Suprapubic skin (tissue), 4 donors: ENCODE measurements around the gene TOX3. TPM values are rescaled to one million over a fixed set of nuclear protein-coding genes. Genes with fewer than 3 reads are reported as not detected.
A peak's percentile ranks its signal among the peaks of the same experiment; 100 is the strongest.

Experiments used
- DNase-seq, 2 donors: peaks; one replicate each; pipeline ENCODE4 v3.0.0-alpha.2; 2019; ENCODE audit warnings: low spot score in 2 of 2
- H3K27ac ChIP-seq: fragments of 200-600 bp; sonication (generic); one replicate; pipeline ENCODE4 v1.5.1; 2019
- H3K27me3 ChIP-seq: fragments of 200-600 bp; sonication (generic); one replicate; pipeline ENCODE4 v1.5.1; 2019
- H3K36me3 ChIP-seq: fragments of 200-600 bp; sonication (generic); one replicate; pipeline ENCODE4 v1.5.1; 2019
- H3K4me1 ChIP-seq: fragments of 200-600 bp; sonication (generic); one replicate; pipeline ENCODE4 v1.5.1; 2019
- H3K4me3 ChIP-seq: fragments of 200-600 bp; sonication (generic); one replicate; pipeline ENCODE4 v1.5.1; 2019; ENCODE audit warnings: mild to moderate bottlenecking
- H3K9me3 ChIP-seq: fragments of 200-600 bp; sonication (generic); one replicate; pipeline ENCODE4 v1.5.1; 2019
- CTCF ChIP-seq, 2 donors: fragments of 200-600 bp in 1 of 2; fragments of 450-650 bp in 1 of 2; sonication (generic) in 1 of 2; IDR thresholded peaks; one replicate each; pipeline ENCODE4 v1.5.1; 2016 to 2019; ENCODE audit warnings: antibody characterized with exemption in 2 of 2, mild to moderate bottlenecking in 1 of 2, moderate library complexity in 1 of 2
- EP300 ChIP-seq: sonication (generic); formaldehyde crosslinking; IDR thresholded peaks from one replicate; pipeline ENCODE4 v1.6.1; 2017; ENCODE audit warnings: antibody characterized with exemption
- POLR2A ChIP-seq, 2 donors: fragments of 450-650 bp; IDR thresholded peaks; one replicate each; pipeline ENCODE4 v1.6.1; 2017; ENCODE audit warnings: antibody characterized with exemption in 2 of 2, mild to moderate bottlenecking in 2 of 2, moderate library complexity in 2 of 2
- POLR2AphosphoS5 ChIP-seq, 3 donors: sonication (generic); formaldehyde crosslinking; IDR thresholded peaks; one replicate each; pipeline ENCODE4 v1.6.1; 2017; ENCODE audit warnings: antibody characterized with exemption in 3 of 3
- WGBS: methylation state at CpG from one replicate; pipeline ENCODE4 v1.1.5; 2018; 5-methylcytosine and 5-hydroxymethylcytosine counted together
- total RNA-seq, 4 donors: library from RNA; depleted of rRNA; stranded (reverse); fragments of >200 nt; gene quantifications; one replicate each; pipeline ENCODE4 v1.1.0, GENCODE V29; 2016

TOX3 gene
- total RNA-seq, 4 donors from 2014 or later, result 1.6 to 4.9 (median 4.8) TPM

- peak overlapping the region; percentile 57 for H3K4me3 ChIP-seq
- TF ChIP-seq EP300, result no peak
- TF ChIP-seq CTCF (IDR thresholded peaks at IDR 0.05), result no peak
- TF ChIP-seq POLR2A (IDR thresholded peaks at IDR 0.05), result no peak
- no peak for TF ChIP-seq POLR2AphosphoS5 (IDR thresholded peaks at IDR 0.05)
- H3K36me3 ChIP-seq, result no peaks in the 10 kb centered on the region
- WGBS, result 6% methylated on average over 34 of the region's 36 CpGs
- H3K27ac ChIP-seq, result no peak overlapping the region
- H3K9me3 ChIP-seq, result no peaks in the 10 kb centered on the region
- DNase-seq, result no peak
- H3K27me3 ChIP-seq, result peaks cover 50% of the 10 kb centered on the region
- H3K4me1 ChIP-seq, result peaks cover 25% of the 10 kb centered on the region
These were observed 1.6 kb downstream of the TOX3 start for GRCh38 chr16:52545222-52545897.

GRCh38 chr16:52544703-52545102 is 2.2 kb downstream of the TOX3 start:
- Histone ChIP-seq H3K4me3 (peak overlapping the region; percentile 57), H3K27ac (no peak overlapping the region), H3K9me3 (no peaks in the 10 kb centered on the region), H3K4me1 (peaks cover 25% of the 10 kb centered on the region), H3K27me3 (peaks cover 47% of the 10 kb centered on the region), H3K36me3 (no peaks in the 10 kb centered on the region)
- 37% methylated on average over 2 of the region's 2 CpGs for WGBS
- TF ChIP-seq POLR2AphosphoS5 (IDR thresholded peaks at IDR 0.05), result no peak
- TF ChIP-seq POLR2A (IDR thresholded peaks at IDR 0.05), result no peak
- no peak for TF ChIP-seq CTCF (IDR thresholded peaks at IDR 0.05)
- TF ChIP-seq EP300, result no peak
- DNase-seq, result no peak

- Histone ChIP-seq H3K27ac (no peak overlapping the region), H3K27me3 (peaks cover 40% of the 10 kb centered on the region), H3K4me3 (no peak overlapping the region), H3K36me3 (no peaks in the 10 kb centered on the region), H3K9me3 (no peaks in the 10 kb centered on the region), H3K4me1 (peaks cover 25% of the 10 kb centered on the region)
- 73% methylated on average over 4 of the region's 4 CpGs for WGBS
- TF ChIP-seq CTCF (IDR thresholded peaks at IDR 0.05) (no peak), POLR2A (IDR thresholded peaks at IDR 0.05) (no peak), EP300 (no peak), POLR2AphosphoS5 (IDR thresholded peaks at IDR 0.05) (no peak)
- DNase-seq, result no peak
These were observed 3.3 kb downstream of the TOX3 start for GRCh38 chr16:52543654-52544053.

- WGBS, result 90% methylated on average over 2 of the region's 2 CpGs
- no peaks in the 10 kb centered on the region for H3K9me3 ChIP-seq
- DNase-seq, result no peak
- H3K4me3 ChIP-seq, result no peak overlapping the region
- H3K36me3 ChIP-seq, result no peaks in the 10 kb centered on the region
- H3K4me1 ChIP-seq, result peaks cover 9% of the 10 kb centered on the region
- TF ChIP-seq CTCF (IDR thresholded peaks at IDR 0.05) (no peak), POLR2AphosphoS5 (IDR thresholded peaks at IDR 0.05) (no peak), EP300 (no peak), POLR2A (IDR thresholded peaks at IDR 0.05) (no peak)
- H3K27ac ChIP-seq, result no peak overlapping the region
- peaks cover 14% of the 10 kb centered on the region for H3K27me3 ChIP-seq
These were observed 6.0 kb downstream of the TOX3 start for GRCh38 chr16:52540910-52541309.

- Histone ChIP-seq H3K4me1 (no peaks in the 10 kb centered on the region), H3K4me3 (no peak overlapping the region), H3K9me3 (no peaks in the 10 kb centered on the region), H3K27me3 (peaks cover 4% of the 10 kb centered on the region), H3K27ac (no peak overlapping the region), H3K36me3 (no peaks in the 10 kb centered on the region)
- no peak for DNase-seq
- no peak for TF ChIP-seq POLR2AphosphoS5 (IDR thresholded peaks at IDR 0.05)
- TF ChIP-seq EP300, result no peak
- TF ChIP-seq CTCF (IDR thresholded peaks at IDR 0.05), result no peak
- no peak for TF ChIP-seq POLR2A (IDR thresholded peaks at IDR 0.05)
These were observed 7.8 kb downstream of the TOX3 start for GRCh38 chr16:52539191-52539590.
